HG02885 (cell line): ENCODE measurements around the gene SLC39A11.

Experiments
- ATAC-seq: cut with Tn5 transposase; IDR thresholded peaks from one replicate; pipeline ENCODE4 v1.9.1; 2021; ENCODE audit warnings: mild to moderate bottlenecking; ENCODE audit not compliant: unreplicated experiment, poor library complexity

The SLC39A11 gene

DNA sequence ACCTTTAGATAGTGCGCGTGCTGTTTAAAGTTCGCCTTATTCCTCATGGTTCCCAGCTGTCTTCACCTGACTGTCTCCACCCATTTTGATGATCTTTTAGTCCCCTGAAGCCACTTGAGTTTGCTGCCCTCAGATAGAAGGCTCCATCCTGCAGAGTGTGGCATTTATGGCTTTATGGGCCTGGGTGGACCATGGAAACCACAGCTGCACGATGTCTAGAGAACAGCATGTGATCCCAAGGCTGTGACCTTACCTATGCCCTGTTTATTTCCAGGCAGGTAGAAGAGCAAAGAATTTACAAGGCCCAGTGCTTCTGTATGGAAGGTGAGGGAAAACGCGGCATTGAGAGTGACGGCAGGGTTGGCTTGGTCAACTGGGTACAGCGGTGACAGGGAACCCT lies 356.9 kb downstream of the SLC39A11 start:
- ATAC-seq, result no peak

DNA sequence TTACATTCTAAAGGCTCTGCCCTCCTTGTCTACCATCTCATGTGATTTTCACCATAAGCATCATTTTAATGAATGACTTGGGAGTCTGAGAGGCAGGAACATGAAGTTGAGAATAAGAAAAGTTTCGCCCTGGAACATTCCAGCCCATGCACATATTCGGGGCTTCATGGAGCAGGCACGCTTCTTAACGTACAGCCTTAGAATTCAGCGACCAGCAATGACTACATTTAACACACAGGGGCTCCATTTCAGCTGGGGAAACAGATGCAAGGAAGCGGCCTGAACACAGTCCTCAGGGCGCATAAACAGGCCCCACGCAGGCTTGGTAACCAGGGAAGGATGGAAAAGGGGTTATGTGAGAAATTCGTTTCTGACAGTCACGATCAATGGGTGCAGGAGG lies 357.4 kb downstream of the SLC39A11 start:
- ATAC-seq, result no peak

DNA sequence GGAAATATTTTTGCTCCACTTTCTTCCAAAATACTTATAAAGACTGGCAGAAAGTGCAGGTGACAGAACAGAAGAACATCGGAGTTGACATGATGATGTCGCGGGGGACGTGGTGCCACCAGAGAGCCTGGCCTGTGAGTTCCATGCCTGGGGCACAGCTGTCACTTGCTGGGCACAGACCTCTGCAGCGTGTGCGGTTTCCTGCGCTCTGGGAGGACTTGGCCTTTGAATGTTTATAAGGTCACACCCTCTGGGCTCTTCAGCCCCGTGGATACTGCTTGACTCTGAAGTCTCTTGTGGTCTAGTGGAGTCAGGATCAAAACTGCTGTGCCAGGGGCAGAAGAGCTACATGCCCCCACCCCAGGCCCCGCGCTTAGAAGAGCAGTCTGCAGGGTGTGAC lies 357.9 kb downstream of the SLC39A11 start:
- no peak for ATAC-seq

DNA sequence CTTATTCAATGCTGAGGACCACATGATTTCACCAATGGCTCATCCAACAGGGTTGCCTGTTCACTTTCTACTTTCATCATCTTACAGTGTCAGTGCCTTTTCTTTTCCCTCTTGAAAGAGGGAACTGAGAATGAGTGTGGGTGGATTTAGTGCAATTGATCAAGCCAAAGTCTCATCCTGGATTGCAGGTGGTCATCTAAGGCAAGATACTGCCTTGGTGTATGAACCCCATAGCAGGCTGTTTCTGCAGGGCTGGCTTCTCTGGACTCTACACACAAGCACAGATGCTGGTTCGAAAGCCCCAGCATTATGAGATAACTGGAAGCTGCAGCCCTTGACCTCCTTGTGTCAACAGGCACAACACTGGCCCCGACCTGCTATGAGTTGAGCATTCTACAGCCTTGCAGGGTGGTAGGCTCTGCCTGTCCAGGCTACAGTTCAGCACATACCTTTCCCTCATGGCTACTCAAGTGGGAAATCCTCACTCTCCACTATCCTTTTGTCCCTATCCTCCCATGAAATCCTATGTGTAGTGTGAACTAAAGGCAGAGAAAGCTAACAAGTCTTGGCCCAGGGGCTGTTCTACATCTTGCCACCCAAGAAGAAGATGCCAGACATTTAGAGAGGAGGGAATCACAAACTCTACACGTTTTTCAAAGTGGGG lies 358.7 kb downstream of the SLC39A11 start:
- peak; percentile 82 for ATAC-seq

DNA sequence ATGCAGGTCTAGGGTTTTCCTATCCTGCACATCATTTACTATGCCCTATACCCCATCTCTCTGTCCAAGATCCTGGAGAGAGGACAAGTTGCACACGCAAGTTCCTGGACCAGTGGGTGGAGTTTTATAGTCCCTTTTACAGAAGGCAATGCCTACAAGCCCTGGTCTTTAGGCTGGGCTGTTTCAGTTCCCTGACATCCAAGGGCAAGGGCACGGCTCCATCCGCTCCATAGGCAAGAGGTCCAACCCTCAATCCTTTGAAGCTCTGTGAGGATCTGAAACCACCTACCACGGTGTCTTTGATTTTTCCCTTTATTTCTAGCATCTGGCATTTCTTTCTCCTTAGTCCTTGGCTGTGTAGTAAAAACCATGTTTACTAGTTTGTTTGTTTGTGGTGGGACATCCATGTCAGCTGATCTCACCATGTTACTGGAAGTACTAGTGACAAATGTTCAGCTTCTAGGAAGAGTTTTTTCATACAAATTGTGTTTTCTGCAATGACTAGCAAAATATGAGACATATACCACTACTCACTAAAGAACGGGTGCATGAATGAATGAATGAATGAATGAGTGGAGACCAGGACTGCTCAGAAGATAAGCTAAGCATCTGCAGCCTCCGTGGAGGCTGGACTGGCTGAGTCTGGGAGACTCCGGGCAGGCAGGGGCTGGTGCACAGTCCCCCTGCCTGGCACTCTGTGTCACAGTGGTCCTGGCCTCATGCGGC lies 359.4 kb downstream of the SLC39A11 start:
- ATAC-seq, result no peak

DNA sequence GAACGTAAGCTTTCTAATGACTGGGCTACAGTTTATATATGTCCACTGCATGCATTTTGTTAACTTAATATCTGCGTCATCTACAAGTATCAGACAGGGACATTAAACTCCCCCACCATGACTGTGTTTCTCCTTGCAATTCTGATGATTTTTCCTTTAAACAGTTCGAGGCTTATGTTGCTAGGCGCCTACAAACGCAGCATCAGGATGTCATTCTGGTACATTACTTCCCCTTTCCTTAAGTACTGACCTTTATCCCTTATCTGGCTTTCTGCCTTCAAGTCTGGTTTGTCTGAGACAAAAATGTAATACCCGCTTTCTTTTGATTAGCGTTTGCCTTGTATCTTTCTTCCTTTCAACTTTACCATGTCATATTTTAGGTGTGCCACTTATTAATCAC lies 362.4 kb downstream of the SLC39A11 start:
- no peak for ATAC-seq

DNA sequence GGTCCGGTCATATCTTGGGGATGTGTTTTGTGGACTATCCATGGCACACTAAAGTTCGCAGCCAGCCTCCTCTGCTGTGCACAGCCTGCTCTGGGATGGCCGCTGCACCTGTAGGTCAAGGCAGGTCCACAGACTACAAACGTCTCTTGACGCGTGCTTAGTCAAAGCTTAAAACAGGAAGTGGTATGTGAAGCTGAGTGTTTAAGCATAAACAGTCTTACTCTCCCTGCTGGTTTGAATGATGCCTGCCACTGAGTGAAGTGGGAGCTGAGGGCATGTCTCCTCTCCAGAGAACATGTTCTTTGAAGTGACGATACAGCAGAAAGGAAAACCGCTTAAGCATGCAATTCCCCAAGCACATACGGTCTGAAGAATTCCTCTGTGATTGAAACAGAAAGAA lies 365.6 kb downstream of the SLC39A11 start:
- peak; percentile 94 for ATAC-seq

DNA sequence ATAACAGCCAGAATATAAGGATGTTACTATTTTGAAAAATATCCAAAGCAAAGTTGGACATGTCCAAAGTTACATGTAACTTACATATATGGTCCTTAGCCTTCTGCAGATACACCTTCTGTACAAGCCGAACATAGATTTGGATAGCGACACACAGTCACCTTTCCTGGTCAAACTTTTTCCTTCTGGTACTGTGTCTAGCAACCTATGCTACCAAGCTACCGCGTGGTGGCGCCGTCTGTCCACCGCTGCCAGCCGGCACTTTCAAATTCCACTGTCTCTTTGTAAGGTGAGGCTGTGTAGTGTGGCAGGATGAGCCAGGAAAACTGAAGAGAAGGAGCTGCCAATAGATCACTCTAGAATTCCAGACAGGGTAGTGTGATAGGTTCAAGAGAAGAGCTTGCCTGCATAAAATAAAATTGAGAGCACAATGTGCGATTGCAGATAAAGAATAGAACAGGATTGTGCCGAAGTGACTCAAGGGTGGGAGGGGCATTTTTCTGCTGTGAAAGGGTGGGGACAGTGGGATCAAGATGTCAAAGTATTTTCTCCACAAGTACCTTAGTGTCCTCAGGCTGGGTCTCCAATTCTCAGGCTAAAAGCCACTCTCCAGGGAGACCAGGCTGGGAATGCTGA lies 366.9 kb downstream of the SLC39A11 start:
- ATAC-seq, result peak; percentile 45

DNA sequence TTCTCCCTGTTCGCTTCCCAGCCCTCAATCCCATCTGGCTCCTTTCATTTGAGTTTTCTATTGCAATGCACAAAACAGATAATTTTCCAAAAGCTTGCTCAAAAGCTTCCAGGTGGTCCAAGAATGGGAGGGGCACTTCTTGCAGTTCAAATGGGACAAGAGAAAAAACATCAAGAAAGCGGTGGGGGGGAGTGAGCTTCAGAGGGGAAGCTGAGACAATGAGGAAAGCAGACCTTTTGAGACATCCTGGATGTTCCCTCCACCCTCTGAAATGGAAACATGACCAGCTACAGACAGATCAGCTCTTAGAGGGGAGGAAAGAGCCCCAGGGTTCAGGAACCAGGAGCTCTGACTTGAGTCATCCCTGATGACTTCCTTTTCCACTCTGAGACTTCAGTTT lies 368.2 kb downstream of the SLC39A11 start:
- no peak for ATAC-seq

DNA sequence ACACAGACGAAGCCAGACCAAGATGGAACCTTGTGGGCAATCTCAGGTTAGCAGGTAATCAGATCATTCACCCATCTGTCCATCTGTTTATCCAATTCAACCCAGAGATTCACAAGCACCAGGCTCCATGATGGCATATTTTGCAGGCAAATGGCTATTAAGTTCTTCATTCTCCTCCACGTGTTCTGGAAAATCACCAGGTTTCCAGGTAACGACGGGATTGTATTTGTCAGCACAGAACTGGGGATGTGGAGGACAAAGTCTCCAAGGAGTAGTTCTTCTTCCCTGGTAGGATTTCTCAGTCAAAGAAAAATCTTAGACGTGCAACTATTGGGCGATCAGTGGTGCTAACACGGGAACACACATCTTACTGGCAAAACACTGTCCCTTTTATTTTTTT lies 368.8 kb downstream of the SLC39A11 start:
- no peak for ATAC-seq

DNA sequence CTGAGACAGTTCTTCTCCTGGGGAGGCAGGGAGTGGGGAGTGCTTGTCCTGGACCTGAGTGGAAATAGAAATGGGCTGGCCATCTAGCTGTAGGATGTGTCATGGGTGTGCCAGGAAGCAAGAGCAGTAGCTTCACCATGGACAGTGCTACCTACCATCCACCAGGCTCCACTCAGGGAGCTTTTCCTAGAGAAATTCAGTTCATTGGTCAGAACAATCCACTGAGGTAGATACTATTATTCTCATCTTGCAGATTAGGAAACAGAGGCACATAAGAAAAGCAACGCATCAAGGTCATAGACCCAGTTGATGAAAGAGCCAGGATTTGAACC lies 372.0 kb downstream of the SLC39A11 start:
- no peak for ATAC-seq

DNA sequence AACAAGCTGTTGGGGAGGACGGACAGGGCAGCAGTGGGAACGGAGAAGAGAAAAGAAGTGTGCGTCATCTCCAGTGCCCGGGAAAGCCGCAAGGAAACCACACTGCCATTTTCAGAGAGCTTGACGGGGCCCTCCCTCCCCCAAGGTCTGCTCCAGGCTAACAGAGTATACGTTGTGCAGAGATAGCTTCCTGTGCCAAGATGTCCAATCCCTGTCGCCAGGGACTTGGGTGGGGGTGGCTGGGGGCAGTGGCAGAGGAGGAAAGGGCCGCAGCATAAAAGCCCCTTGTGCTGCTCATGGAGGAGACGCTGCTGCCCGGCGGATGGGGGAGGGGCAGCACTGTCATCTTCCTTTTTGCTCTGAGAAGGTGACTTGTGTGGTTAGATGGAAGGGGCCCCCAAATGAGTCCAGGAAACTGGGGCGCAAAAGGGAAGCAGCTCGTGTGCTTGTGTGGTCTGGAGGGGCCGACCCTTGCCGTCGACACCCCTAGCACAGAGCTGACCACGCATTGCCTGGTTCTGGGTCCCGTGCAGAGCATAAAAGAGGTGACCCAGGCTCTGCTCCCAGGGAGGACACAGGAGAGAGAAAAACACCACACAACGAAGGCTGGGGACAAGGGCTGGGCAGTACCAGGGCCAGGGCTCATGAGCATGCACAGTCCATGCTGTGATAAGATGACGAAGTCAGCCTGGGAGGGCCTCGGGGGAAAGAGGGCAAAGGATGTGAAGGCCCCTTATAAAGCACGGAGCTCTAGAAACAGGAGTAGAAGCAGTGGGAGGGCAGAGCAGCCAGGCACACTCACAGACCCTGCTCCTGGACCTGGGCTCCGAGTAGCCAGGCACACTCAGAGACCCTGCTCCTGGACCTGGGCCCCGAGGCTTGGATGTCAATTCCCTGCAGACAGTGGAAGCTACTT lies 372.7 kb downstream of the SLC39A11 start:
- ATAC-seq, result no peak

DNA sequence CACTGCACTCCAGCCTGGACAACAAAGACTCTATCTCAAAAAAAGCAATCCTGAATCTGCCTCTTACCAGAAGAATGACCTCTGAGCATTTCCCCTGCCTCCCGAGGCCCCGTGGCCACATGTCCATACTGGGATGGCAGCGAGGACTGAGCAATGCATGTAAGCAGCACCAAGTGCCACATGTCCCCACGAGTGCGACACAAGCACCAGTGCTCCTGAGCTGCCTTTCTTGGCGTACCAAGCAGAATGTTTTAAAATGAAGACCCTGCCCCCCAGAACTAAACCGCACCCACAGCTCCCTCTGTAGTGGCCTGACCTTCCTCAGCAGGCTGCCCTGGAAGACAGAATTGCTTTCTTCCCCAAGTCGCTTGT lies 373.3 kb downstream of the SLC39A11 start:
- no peak for ATAC-seq

DNA sequence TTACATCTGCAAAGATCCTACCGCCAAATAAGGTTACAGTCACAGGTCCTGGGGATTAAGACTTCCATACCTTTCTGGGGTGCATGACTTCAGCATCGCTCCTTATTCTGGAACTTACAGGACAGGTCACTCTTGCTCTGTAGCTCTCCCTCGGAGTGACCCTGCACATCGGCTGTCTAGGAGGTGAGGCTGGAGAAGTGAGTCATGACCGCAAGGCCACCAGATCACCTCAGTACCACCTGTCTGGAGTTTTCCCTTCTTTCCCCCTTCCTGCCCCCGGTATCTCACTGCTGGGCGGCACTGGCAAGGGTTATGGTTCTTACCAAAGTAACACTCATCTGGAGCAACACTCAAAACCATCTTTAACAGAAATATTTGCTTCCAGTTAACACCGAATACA lies 374.8 kb downstream of the SLC39A11 start:
- no peak for ATAC-seq

DNA sequence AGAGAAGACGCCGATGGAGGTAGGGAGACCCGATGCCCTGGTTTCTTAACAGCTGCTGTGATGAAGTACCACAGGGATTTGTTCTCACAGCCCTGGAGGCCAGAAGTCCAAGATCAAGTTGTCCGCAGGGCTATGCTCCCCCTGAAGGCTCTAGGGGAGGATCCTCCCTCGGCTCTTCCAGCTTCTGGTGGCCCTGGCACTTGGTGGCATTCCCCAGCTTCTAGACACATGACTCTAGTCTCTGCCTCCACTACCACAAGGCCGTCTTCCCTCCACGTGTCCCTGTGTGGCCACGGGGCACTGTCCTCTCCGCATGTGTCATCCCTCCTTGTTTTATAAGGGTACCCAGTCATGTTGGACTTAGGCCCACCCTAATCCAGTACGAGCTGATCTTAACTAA lies 375.2 kb downstream of the SLC39A11 start:
- no peak for ATAC-seq

DNA sequence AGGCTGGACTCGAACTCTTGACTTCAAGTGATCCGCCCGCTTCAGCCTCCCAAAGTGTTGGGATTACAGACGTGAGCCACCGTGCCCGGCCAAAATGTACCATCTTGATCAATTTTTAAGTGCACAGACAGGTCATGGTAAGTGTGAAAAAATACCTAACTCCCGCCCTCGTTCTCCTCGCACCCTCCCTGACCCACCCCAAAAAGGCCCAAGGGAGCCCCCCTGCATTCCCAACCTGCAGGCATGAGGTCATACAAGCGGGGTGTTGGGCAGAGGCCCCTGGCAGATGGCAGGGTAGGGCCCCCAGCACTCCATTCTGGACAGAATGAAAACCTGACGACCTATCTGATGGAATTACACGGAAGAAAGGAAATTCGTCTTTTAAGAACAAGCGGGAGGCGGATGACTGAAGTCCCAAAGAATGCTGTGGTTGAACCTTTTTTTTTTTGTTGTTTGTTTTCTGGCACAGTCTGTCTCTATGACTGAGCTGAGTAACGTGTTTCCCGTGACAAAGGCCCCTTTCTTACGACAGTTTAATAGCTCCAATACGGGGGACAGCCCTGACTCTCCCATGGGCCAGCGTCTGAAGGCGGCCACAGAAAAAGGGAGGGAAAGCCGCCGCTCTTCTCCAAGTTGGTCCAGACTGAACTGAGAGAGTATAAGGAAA lies 376.4 kb downstream of the SLC39A11 start:
- no peak for ATAC-seq

DNA sequence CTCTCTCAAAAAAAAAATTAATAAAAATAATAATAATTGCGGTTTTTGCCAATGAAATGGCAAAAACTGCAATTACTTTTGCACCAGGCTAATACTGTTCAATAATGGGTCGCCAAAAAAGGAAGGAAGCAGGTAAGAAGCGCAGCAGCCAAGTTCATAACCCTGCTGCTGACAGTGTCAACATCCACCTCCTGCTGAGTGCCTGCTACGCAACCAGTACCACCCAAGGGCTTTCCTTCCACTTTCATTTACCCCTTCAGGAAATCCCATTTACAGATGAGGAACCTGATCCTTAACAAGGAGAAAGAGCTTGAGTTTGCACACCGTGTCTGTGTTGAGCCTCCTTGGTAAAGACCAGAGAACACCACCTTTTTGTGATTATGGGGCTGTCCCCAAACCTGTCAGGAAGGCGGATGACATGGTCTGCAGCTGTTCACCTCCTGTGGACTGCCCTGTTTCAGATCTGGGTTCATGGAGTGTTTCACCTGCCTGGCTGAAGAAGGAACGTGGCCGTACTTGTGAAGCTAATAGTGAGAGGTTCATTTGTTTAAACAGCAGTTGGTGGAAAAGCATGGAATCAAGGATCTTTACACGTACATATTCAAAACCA lies 378.0 kb downstream of the SLC39A11 start:
- ATAC-seq, result no peak

DNA sequence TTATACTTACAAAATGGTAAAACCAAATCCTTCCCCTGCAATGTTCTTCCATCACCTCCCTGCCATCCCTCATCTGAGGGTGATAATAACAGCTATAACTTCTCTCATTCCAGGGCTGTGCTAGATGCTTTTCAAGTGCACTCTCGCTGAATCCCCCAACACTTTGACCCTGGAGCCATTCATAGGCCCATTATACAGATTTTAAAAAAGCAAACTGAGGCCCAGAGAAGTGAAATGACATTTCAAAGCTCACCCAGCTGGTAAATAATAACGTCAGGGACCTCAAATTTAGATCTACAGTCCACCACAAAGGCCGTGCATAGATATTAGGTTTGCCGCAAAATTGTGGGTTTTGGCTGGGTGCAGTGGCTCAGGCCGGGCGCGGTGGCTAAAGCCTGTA lies 378.8 kb downstream of the SLC39A11 start:
- no peak for ATAC-seq

DNA sequence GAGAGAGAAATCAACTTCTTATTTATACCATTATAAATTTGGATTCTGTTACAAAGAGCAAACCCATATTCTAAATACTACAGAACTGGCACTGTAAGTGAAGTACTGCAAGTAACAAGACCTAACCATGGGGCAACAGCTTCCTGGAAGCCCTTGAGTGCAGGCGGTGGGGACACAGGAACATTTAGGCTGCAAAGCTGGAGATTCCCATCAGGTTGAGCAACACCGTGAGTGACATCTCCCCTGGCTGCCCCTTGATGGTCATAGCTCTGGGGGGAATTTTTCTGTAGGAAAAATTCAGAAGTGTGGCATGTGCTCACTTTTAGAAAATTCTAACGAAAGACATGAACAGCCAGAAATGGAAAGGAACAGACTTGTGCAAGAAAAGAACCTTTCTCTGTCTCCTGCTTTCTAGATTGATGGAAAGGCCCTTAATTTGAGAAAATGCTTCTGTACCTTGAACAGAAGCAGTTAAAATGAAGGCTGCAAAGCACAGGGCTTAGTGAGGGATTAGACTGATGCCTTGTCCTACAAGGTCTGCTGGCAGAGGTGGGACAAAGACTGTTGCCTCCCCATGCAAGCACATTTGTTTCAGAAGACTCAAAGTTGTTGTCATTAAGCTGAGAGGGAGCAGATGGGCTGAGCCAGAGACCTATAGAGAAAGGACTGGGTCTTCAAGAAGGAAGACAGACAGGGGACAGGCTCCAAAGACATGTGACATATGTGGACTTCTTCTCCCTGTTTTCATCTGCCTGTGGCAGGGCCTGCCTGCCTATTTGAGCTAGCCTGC lies 380.8 kb downstream of the SLC39A11 start:
- no peak for ATAC-seq
